ENCODE measurements around the gene WDPCP.
"Not testable (repeated sequence)": the region's sequence is repeated elsewhere in the genome, so short reads cannot be mapped to it uniquely, and the experiment has no call there.

The WDPCP gene

GRCh38 chr2:63444565-63445288 lies 143.6 kb downstream of the WDPCP start:
- DNase-seq: no peak

GRCh38 chr2:63440612-63441011 lies 147.7 kb downstream of the WDPCP start:
- DNase-seq: no peak

- no peak for DNase-seq
These were observed 150.1 kb downstream of the WDPCP start for GRCh38 chr2:63438181-63438580.

GRCh38 chr2:63436488-63436887 lies 151.8 kb downstream of the WDPCP start:
- no peak for DNase-seq

- DNase-seq: no peak
These were observed 153.2 kb downstream of the WDPCP start for GRCh38 chr2:63435070-63435469.

GRCh38 chr2:63434024-63435001 lies 154.0 kb downstream of the WDPCP start:
- peak; percentile 41 for DNase-seq

- no peak for DNase-seq
These were observed 155.9 kb downstream of the WDPCP start for GRCh38 chr2:63432373-63432772.

GRCh38 chr2:63425606-63426005 lies 162.7 kb downstream of the WDPCP start:
- no peak for DNase-seq

- no peak for DNase-seq
These were observed 163.2 kb downstream of the WDPCP start for GRCh38 chr2:63425079-63425416.

- peak; percentile 67 for DNase-seq
These were observed 163.8 kb downstream of the WDPCP start for GRCh38 chr2:63424329-63425078.

- no peak for DNase-seq
These were observed 165.7 kb downstream of the WDPCP start for GRCh38 chr2:63422556-63422955.

GRCh38 chr2:63408530-63408929 lies 179.7 kb downstream of the WDPCP start:
- DNase-seq: peak; percentile 5

- no peak for DNase-seq
These were observed 181.6 kb downstream of the WDPCP start for GRCh38 chr2:63406641-63407040.

GRCh38 chr2:63403820-63404219 lies 184.5 kb downstream of the WDPCP start:
- no peak for DNase-seq

- DNase-seq: not testable (repeated sequence)
These were observed 185.4 kb downstream of the WDPCP start for GRCh38 chr2:63402889-63403288.

- no peak for DNase-seq
These were observed 189.1 kb downstream of the WDPCP start for GRCh38 chr2:63399156-63399555.

- DNase-seq: no peak
These were observed 208.8 kb downstream of the WDPCP start for GRCh38 chr2:63379451-63379850.

GRCh38 chr2:63378589-63378988 lies 209.7 kb downstream of the WDPCP start:
- DNase-seq: peak; percentile 12

GRCh38 chr2:63374341-63374740 lies 213.9 kb downstream of the WDPCP start:
- DNase-seq: no peak

- no peak for DNase-seq
These were observed 215.7 kb downstream of the WDPCP start for GRCh38 chr2:63372549-63372948.

GRCh38 chr2:63369146-63369545 lies 219.1 kb downstream of the WDPCP start:
- no peak for DNase-seq

GRCh38 chr2:63364866-63365265 lies 223.4 kb downstream of the WDPCP start:
- DNase-seq: peak; percentile 82

- not testable (repeated sequence) for DNase-seq
These were observed 230.6 kb downstream of the WDPCP start for GRCh38 chr2:63357722-63358121.

Data from DMS53 (cell line).